ENCODE measurements around the gene SLC46A3.

SLC46A3 gene

DNA sequence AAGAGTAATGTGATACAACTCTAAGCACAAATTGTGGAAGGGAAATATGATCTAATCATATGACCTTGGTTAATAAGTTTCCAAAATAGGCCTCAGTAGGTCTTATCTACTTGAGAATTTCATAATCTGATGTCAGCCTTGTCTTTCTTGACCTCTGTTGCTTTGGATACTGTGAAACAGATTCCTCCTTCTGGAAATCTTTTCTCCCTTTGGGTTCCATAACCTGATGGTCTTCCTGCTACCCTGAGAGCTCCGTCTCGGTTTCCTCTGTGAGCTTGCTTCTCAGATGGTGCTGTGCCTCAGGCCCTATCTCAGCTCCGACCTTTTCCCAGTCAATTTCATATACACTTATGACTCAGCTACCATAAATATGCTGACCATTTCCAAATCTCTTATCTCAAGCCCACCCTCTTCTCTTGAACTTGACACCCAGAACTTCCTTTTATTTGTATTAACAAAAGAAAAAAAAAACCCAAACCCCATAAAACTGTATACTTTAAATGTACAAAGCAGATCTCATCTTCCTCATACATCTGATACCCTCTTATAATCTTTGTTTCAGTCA is 6.4 kb upstream of the SLC46A3 start:
- H3K27ac ChIP-seq = no peak overlapping the region
- H3K9ac ChIP-seq = no peak overlapping the region
- no peak for TF ChIP-seq CTCF (IDR thresholded peaks at IDR 0.05)
- H3K9me3 ChIP-seq (ENCODE audit: control insufficient read depth, low read length) = no peaks in the 10 kb centered on the region
- no peaks in the 10 kb centered on the region for H3K36me3 ChIP-seq (ENCODE audit: control insufficient read depth, insufficient read depth, low read length)
- no peak overlapping the region for H3K4me3 ChIP-seq (ENCODE audit: low read depth, low read length)
- H3K27me3 ChIP-seq (ENCODE audit: control insufficient read depth, insufficient read depth, low read length) = no peaks in the 10 kb centered on the region
- no peak overlapping the region for H3K4me2 ChIP-seq (ENCODE audit: low read length)
- no peaks in the 10 kb centered on the region for H3K4me1 ChIP-seq
- no peaks in the 10 kb centered on the region for H3K79me2 ChIP-seq
- H2AFZ ChIP-seq = no peak overlapping the region

GRCh38 chr13:28723806-28724205 is 5.0 kb upstream of the SLC46A3 start:
- no peak overlapping the region for H3K4me3 ChIP-seq (ENCODE audit: low read depth, low read length)
- no peaks in the 10 kb centered on the region for H3K79me2 ChIP-seq
- H3K9ac ChIP-seq = no peak overlapping the region
- H3K4me1 ChIP-seq = no peaks in the 10 kb centered on the region
- H3K36me3 ChIP-seq (ENCODE audit: control insufficient read depth, insufficient read depth, low read length) = no peaks in the 10 kb centered on the region
- no peak overlapping the region for H3K4me2 ChIP-seq (ENCODE audit: low read length)
- H2AFZ ChIP-seq = no peak overlapping the region
- no peak overlapping the region for H3K27ac ChIP-seq
- H3K9me3 ChIP-seq (ENCODE audit: control insufficient read depth, low read length) = no peaks in the 10 kb centered on the region
- TF ChIP-seq CTCF (IDR thresholded peaks at IDR 0.05) = no peak
- H3K27me3 ChIP-seq (ENCODE audit: control insufficient read depth, insufficient read depth, low read length) = no peaks in the 10 kb centered on the region

DNA sequence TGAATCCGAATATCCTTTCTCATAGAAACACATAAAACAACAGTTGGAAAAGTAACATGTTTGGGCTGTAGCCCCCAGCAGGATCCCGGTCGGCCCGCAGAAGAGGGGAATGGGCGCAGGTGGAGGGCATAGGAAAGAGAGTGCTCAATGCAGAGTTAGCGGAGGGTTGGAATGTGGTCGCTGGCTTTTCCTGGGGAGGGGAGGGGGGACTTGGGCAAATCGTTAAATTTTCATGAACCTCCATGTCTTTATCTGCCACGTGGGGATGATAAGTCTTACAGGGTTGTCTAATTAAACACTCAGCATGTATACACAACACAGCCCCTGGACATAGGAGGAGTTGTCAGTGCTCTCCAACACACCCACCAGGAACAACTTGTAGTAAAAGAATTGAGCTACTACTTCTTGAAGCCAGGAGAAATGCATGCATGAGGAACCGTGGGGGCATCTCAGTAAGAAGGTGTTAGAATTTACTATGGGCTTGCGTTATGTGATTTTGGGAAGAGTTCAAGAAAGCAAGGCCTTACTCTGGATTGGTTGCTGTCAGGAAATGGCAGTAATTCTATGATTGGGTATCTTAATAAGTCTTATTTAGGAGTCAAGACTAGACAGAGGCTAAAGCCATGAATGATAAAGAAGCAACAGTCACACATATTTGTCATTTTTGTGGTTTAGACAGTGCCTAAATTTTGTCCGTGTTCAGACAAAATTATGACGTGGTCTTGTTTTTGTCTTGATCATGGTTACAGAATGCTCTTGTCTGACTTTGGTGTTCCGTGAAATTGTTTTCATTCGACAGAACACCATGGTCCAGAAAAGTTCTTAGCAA is 671 bp upstream of the SLC46A3 start:
- Histone ChIP-seq H2AFZ (peak overlapping the region; percentile 95), H3K36me3 (ENCODE audit: control insufficient read depth, insufficient read depth, low read length) (no peaks in the 10 kb centered on the region), H3K27me3 (ENCODE audit: control insufficient read depth, insufficient read depth, low read length) (no peaks in the 10 kb centered on the region), H3K79me2 (no peaks in the 10 kb centered on the region), H3K4me1 (no peaks in the 10 kb centered on the region), H3K27ac (peak overlapping the region; percentile 80), H3K9ac (no peak overlapping the region), H3K9me3 (ENCODE audit: control insufficient read depth, low read length) (no peaks in the 10 kb centered on the region), H3K4me3 (ENCODE audit: low read depth, low read length) (peak overlapping the region; percentile 87), H3K4me2 (ENCODE audit: low read length) (peak overlapping the region; percentile 92)
- TF ChIP-seq CTCF (IDR thresholded peaks at IDR 0.05) = no peak

- Histone ChIP-seq H3K9me3 (ENCODE audit: control insufficient read depth, low read length) (no peaks in the 10 kb centered on the region), H2AFZ (peak overlapping the region; percentile 95), H3K4me3 (ENCODE audit: low read depth, low read length) (peak overlapping the region; percentile 87), H3K79me2 (no peaks in the 10 kb centered on the region), H3K9ac (peak overlapping the region; percentile 28), H3K36me3 (ENCODE audit: control insufficient read depth, insufficient read depth, low read length) (no peaks in the 10 kb centered on the region), H3K27ac (peak overlapping the region; percentile 80), H3K4me2 (ENCODE audit: low read length) (peak overlapping the region; percentile 92), H3K4me1 (no peaks in the 10 kb centered on the region), H3K27me3 (ENCODE audit: control insufficient read depth, insufficient read depth, low read length) (no peaks in the 10 kb centered on the region)
- no peak for TF ChIP-seq CTCF (IDR thresholded peaks at IDR 0.05)
Measured at GRCh38 chr13:28718196-28718542, 601 bp downstream of the SLC46A3 start.

DNA sequence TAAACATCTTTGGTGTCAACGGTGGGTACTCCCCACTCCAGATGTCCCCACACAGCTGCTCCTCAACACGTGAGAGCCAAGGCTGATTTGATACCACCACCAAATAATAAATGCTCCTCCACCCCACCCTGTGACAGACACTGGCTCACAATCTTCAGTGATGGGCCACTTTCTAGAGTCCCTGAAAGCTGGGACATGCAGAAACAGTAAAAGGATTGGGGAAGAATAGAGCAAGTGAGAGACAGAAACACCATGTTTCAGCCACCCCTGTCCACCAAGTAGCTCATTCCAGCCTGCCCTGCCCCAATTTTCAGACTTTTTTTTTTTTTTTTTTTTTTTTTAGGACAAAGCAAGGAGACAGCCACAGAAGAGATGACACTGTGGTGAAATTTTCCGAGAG is 1.6 kb downstream of the SLC46A3 start:
- peak overlapping the region; percentile 11 for H3K27ac ChIP-seq
- no peak overlapping the region for H3K4me2 ChIP-seq (ENCODE audit: low read length)
- H2AFZ ChIP-seq = no peak overlapping the region
- H3K79me2 ChIP-seq = no peaks in the 10 kb centered on the region
- no peak overlapping the region for H3K4me3 ChIP-seq (ENCODE audit: low read depth, low read length)
- no peaks in the 10 kb centered on the region for H3K27me3 ChIP-seq (ENCODE audit: control insufficient read depth, insufficient read depth, low read length)
- no peak for TF ChIP-seq CTCF (IDR thresholded peaks at IDR 0.05)
- no peaks in the 10 kb centered on the region for H3K4me1 ChIP-seq
- H3K9ac ChIP-seq = no peak overlapping the region
- no peaks in the 10 kb centered on the region for H3K9me3 ChIP-seq (ENCODE audit: control insufficient read depth, low read length)
- H3K36me3 ChIP-seq (ENCODE audit: control insufficient read depth, insufficient read depth, low read length) = no peaks in the 10 kb centered on the region

Data from parathyroid adenoma (tissue), 2 donors.